Measurements from ENCODE around the gene RFX8.

DNA sequence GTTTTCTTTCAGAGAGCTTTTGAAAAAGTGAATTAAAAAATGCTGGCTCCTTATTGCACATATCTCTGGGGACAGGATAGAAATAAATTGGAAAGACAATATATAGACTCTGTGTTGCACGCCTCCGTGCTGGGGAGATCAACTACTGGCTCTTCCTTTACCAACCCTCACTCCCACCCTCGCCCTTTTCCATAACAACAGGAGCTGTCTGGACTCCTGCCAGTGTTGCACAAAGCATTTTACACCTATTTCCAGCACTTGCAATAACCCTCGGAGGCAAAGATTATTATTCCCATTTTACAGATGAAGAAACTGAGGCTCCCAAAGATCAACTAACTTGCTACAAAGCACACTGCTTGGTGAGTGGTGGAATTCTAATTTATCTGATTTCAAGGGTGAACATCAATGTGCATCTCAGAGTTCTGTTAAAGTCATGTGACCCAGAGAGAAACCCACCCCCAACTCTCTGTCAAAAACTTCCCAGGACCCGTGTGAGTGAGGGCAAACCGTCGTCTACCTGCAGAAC is 91.8 kb downstream of the RFX8 start:
- TF ChIP-seq, protein P1, sequence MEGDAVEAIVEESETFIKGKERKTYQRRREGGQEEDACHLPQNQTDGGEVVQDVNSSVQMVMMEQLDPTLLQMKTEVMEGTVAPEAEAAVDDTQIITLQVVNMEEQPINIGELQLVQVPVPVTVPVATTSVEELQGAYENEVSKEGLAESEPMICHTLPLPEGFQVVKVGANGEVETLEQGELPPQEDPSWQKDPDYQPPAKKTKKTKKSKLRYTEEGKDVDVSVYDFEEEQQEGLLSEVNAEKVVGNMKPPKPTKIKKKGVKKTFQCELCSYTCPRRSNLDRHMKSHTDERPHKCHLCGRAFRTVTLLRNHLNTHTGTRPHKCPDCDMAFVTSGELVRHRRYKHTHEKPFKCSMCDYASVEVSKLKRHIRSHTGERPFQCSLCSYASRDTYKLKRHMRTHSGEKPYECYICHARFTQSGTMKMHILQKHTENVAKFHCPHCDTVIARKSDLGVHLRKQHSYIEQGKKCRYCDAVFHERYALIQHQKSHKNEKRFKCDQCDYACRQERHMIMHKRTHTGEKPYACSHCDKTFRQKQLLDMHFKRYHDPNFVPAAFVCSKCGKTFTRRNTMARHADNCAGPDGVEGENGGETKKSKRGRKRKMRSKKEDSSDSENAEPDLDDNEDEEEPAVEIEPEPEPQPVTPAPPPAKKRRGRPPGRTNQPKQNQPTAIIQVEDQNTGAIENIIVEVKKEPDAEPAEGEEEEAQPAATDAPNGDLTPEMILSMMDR (IDR thresholded peaks at IDR 0.05), result no peak
- no peak for TF ChIP-seq POLR2A (IDR thresholded peaks at IDR 0.05; ENCODE audit: low read length)
- TF ChIP-seq JUNB (IDR thresholded peaks at IDR 0.05), result no peak
- no peak for TF ChIP-seq POLR2AphosphoS2 (conservative IDR thresholded peaks at IDR 0.05; ENCODE audit: low read length)
- TF ChIP-seq, protein P2, sequence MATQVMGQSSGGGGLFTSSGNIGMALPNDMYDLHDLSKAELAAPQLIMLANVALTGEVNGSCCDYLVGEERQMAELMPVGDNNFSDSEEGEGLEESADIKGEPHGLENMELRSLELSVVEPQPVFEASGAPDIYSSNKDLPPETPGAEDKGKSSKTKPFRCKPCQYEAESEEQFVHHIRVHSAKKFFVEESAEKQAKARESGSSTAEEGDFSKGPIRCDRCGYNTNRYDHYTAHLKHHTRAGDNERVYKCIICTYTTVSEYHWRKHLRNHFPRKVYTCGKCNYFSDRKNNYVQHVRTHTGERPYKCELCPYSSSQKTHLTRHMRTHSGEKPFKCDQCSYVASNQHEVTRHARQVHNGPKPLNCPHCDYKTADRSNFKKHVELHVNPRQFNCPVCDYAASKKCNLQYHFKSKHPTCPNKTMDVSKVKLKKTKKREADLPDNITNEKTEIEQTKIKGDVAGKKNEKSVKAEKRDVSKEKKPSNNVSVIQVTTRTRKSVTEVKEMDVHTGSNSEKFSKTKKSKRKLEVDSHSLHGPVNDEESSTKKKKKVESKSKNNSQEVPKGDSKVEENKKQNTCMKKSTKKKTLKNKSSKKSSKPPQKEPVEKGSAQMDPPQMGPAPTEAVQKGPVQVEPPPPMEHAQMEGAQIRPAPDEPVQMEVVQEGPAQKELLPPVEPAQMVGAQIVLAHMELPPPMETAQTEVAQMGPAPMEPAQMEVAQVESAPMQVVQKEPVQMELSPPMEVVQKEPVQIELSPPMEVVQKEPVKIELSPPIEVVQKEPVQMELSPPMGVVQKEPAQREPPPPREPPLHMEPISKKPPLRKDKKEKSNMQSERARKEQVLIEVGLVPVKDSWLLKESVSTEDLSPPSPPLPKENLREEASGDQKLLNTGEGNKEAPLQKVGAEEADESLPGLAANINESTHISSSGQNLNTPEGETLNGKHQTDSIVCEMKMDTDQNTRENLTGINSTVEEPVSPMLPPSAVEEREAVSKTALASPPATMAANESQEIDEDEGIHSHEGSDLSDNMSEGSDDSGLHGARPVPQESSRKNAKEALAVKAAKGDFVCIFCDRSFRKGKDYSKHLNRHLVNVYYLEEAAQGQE (IDR thresholded peaks at IDR 0.05), result no peak
- TF ChIP-seq EP300 (IDR thresholded peaks at IDR 0.05), result no peak
- TF ChIP-seq SMC3 (IDR thresholded peaks at IDR 0.05), result no peak
- no peak for TF ChIP-seq CBX2 (IDR thresholded peaks at IDR 0.05; ENCODE audit: borderline replicate concordance, low read depth)
- TF ChIP-seq RFX5 (IDR thresholded peaks at IDR 0.05), result no peak
- TF ChIP-seq JUN (IDR thresholded peaks at IDR 0.05), result no peak
- no peak for TF ChIP-seq EHMT2 (IDR thresholded peaks at IDR 0.05; ENCODE audit: low read depth)
